Stomach smooth muscle (tissue), 2 donors: ENCODE data around the gene CLSTN2.

Experiments
- H3K27ac ChIP-seq: one replicate; pipeline ENCODE4 v1.7.0; 2013; ENCODE audit warnings: mild to moderate bottlenecking, low read length, inconsistent platforms
- H3K27me3 ChIP-seq, 2 donors: one replicate each; pipeline ENCODE4 v1.7.0; 2013; ENCODE audit warnings: low read length in 2 of 2; ENCODE audit not compliant: insufficient read depth in 2 of 2, control insufficient read depth in 1 of 2
- H3K36me3 ChIP-seq, 2 donors: one replicate each; pipeline ENCODE4 v1.7.0; 2013; ENCODE audit warnings: low read length in 2 of 2; ENCODE audit not compliant: control insufficient read depth in 2 of 2, insufficient read depth in 2 of 2
- H3K4me1 ChIP-seq: one replicate; pipeline ENCODE4 v1.7.0; 2013; ENCODE audit warnings: low read length; ENCODE audit not compliant: control insufficient read depth, insufficient read depth
- H3K4me3 ChIP-seq, 2 donors: one replicate each; pipeline ENCODE4 v1.7.0; 2013; ENCODE audit warnings: low read length in 2 of 2
- H3K9ac ChIP-seq, 2 donors: one replicate each; pipeline ENCODE4 v1.7.0; 2013; ENCODE audit warnings: low read length in 2 of 2, mild to moderate bottlenecking in 1 of 2
- H3K9me3 ChIP-seq, 2 donors: one replicate each; pipeline ENCODE4 v1.7.0; 2013; ENCODE audit warnings: low read length in 2 of 2; ENCODE audit not compliant: control insufficient read depth in 2 of 2
- donor health status: healthy.
- donor health status: Pancreatic carcinoma.

The CLSTN2 gene

GRCh38 chr3:139935016-139935865 is at the start of gene CLSTN2:
Gene CLSTN2 (plus strand): TSS chr3:139935185.
- H3K27ac ChIP-seq: no peak within 1 kb of the TSS
- peaks cover 26 to 33% of the 10 kb centered on the region in 2 donors for H3K27me3 ChIP-seq
- H3K9me3 ChIP-seq: peaks cover 0 to 2% of the 10 kb centered on the region in 2 donors
- H3K4me3 ChIP-seq: peak within 1 kb of the TSS; percentile 49 to 72
- H3K4me1 ChIP-seq: peaks cover 15% of the 10 kb centered on the region
- H3K36me3 ChIP-seq: no peaks in the 10 kb centered on the region
- H3K9ac ChIP-seq: no peak within 1 kb of the TSS

DNA sequence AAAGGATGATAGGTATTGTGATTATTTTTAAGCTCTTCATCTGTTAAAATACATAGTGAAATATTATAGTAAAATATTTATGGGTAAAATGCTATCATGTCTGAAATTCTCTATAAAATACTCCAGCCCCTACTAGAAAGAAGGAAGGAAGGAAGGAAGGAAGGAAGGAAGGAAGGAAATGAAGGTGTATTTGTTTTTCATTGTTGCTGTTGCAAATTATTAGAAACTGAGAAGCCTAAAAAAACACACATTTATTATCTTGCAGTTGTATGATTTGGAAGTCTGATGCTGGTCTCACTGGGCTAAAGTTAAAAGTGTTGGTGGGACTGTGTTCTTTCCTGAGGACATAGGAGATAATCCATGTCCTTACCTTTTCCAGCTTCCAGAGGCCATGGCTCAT is 47.6 kb upstream of the CLSTN2 start:
- H3K9me3 ChIP-seq: no peaks in the 10 kb centered on the region
- no peak overlapping the region for H3K4me3 ChIP-seq
- no peaks in the 10 kb centered on the region for H3K4me1 ChIP-seq
- H3K27me3 ChIP-seq: no peaks in the 10 kb centered on the region
- H3K9ac ChIP-seq: no peak overlapping the region
- H3K27ac ChIP-seq: no peak overlapping the region
- H3K36me3 ChIP-seq: no peaks in the 10 kb centered on the region

- Histone ChIP-seq H3K9ac (no peak overlapping the region), H3K27me3 (no peaks in the 10 kb centered on the region), H3K36me3 (no peaks in the 10 kb centered on the region), H3K9me3 (no peaks in the 10 kb centered on the region), H3K4me3 (no peak overlapping the region), H3K27ac (no peak overlapping the region), H3K4me1 (no peaks in the 10 kb centered on the region)
Measured at GRCh38 chr3:139888561-139889140, 46.3 kb upstream of the CLSTN2 start.

GRCh38 chr3:139893267-139893962 is 41.6 kb upstream of the CLSTN2 start:
- no peaks in the 10 kb centered on the region for H3K9me3 ChIP-seq
- H3K4me3 ChIP-seq: no peak overlapping the region
- H3K27me3 ChIP-seq: no peaks in the 10 kb centered on the region
- no peak overlapping the region for H3K27ac ChIP-seq
- no peaks in the 10 kb centered on the region for H3K4me1 ChIP-seq
- no peak overlapping the region for H3K9ac ChIP-seq
- no peaks in the 10 kb centered on the region for H3K36me3 ChIP-seq

DNA sequence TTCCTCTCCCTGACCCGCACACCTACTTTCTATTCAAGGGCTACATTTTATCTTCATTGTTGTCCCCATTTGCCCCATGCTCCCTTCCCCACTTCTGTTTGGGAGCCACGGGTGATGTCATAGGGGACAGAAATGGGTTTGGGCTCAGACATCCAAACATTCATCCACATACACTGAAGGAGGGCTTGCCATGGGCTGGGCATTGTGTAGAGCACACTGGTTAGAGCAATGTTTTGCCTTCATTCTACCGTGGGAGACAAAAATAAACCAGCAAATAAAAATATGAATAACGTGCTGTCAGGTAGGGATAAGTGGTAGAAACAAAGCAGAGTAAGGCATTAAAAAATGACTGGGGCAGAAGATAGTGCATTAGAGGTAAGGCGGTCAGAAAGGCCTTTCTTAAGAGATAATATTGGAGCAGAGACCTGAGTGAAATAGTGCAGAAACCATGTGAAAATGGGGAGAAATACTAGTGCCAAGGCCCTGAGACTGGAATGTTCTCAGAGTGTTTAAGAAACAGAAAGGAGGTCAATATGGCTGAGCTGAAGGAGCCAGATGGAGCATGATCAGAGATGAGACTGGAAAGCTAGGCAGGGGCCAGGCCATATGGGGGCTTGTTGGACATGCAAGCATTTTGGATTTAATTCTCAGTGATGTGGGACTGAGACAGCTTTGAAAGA is 40.9 kb upstream of the CLSTN2 start:
- Histone ChIP-seq H3K36me3 (no peaks in the 10 kb centered on the region), H3K4me3 (no peak overlapping the region), H3K9ac (no peak overlapping the region), H3K27ac (no peak overlapping the region), H3K9me3 (no peaks in the 10 kb centered on the region), H3K27me3 (no peaks in the 10 kb centered on the region), H3K4me1 (no peaks in the 10 kb centered on the region)

- no peak overlapping the region for H3K9ac ChIP-seq
- H3K36me3 ChIP-seq: no peaks in the 10 kb centered on the region
- no peaks in the 10 kb centered on the region for H3K27me3 ChIP-seq
- H3K9me3 ChIP-seq: no peaks in the 10 kb centered on the region
- no peak overlapping the region for H3K4me3 ChIP-seq
- no peaks in the 10 kb centered on the region for H3K4me1 ChIP-seq
- no peak overlapping the region for H3K27ac ChIP-seq
Measured at GRCh38 chr3:139894643-139894989, 40.4 kb upstream of the CLSTN2 start.

DNA sequence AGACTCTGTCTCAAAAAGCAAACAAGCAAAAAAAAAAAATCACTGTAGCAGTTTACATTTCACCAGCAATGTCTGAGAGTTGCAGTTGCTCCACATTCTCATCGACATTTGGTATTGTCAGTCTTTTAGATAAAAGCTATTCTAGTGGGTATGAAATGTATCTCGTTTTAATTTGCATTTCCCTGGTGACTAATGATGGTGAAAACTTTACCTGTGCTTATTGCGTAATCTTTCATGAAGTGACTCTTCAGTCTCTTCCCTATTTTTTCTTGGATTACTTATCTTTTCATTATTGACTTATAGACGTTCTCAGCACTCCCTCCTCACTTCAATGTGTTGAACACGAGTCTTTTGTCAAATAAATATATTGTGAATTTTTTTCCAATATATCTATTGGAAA is 37.2 kb upstream of the CLSTN2 start:
- Histone ChIP-seq H3K4me1 (no peaks in the 10 kb centered on the region), H3K27ac (no peak overlapping the region), H3K9ac (no peak overlapping the region), H3K4me3 (no peak overlapping the region), H3K36me3 (no peaks in the 10 kb centered on the region), H3K27me3 (no peaks in the 10 kb centered on the region), H3K9me3 (peaks cover 0 to 3% of the 10 kb centered on the region in 2 donors)

- no peaks in the 10 kb centered on the region for H3K27me3 ChIP-seq
- H3K9ac ChIP-seq: no peak overlapping the region
- H3K36me3 ChIP-seq: no peaks in the 10 kb centered on the region
- H3K27ac ChIP-seq: no peak overlapping the region
- no peaks in the 10 kb centered on the region for H3K4me1 ChIP-seq
- H3K9me3 ChIP-seq: no peaks in the 10 kb centered on the region
- no peak overlapping the region for H3K4me3 ChIP-seq
Measured at GRCh38 chr3:139906418-139906817, 28.6 kb upstream of the CLSTN2 start.

DNA sequence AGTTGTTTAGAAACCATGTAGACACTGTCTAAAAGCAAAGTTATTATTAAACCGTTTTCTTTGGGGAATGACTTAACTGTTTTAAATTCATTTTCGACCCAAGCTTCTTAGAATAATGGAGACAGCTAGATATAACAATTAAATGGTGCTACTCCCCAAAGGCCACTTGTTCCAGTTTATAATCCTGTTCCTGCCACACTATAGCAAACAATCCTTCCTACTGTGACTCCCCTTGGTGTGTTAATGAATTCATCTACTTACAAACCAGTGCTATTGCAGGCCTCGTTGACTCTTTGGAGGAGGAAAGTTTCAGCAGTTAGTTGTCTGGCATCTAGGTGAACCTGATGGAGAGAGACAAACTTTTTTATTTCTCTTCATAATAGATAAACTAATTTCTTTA is 25.2 kb upstream of the CLSTN2 start:
- Histone ChIP-seq H3K9ac (no peak overlapping the region), H3K4me1 (no peaks in the 10 kb centered on the region)

DNA sequence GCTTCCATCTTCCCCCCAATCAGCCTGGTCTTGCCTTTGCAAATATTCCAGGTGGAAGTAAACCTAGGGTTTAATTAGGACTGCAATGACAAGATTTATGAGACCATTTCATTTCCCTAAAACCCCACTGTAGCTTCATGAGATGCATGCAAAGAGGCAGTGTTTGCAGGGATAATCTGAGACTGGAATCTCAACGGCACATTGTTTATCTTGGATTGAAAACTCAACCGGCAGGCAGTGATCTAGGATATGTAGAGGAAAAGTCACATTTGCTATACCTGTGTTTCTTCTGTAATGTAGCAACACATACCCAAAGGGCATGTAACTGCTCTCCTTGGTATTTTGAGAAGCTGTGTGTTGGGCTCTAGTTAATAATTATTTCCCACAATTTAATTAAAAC is 18.7 kb upstream of the CLSTN2 start:
- Histone ChIP-seq H3K4me1 (no peaks in the 10 kb centered on the region), H3K9me3 (no peaks in the 10 kb centered on the region), H3K36me3 (no peaks in the 10 kb centered on the region), H3K9ac (no peak overlapping the region), H3K27ac (no peak overlapping the region), H3K4me3 (no peak overlapping the region), H3K27me3 (no peaks in the 10 kb centered on the region)

More for the DNA sequence above, 25.2 kb upstream of the CLSTN2 start:
- Histone ChIP-seq H3K27me3 (no peaks in the 10 kb centered on the region), H3K9me3 (no peaks in the 10 kb centered on the region), H3K36me3 (no peaks in the 10 kb centered on the region), H3K4me3 (no peak overlapping the region), H3K27ac (no peak overlapping the region)
